Fibroblast of skin of left quadriceps (primary cell): Measurements from ENCODE around the gene ZFPM1.
"Not testable (repeated sequence)": the region's sequence is repeated elsewhere in the genome, so short reads cannot be mapped to it uniquely, and the experiment has no call there.

Experiments
- DNase-seq, 2 experiments: peaks; one replicate each; pipeline ENCODE4 v3.0.0-alpha.2; 2013; ENCODE audit warnings: low read depth in 2 of 2

Gene ZFPM1

DNA sequence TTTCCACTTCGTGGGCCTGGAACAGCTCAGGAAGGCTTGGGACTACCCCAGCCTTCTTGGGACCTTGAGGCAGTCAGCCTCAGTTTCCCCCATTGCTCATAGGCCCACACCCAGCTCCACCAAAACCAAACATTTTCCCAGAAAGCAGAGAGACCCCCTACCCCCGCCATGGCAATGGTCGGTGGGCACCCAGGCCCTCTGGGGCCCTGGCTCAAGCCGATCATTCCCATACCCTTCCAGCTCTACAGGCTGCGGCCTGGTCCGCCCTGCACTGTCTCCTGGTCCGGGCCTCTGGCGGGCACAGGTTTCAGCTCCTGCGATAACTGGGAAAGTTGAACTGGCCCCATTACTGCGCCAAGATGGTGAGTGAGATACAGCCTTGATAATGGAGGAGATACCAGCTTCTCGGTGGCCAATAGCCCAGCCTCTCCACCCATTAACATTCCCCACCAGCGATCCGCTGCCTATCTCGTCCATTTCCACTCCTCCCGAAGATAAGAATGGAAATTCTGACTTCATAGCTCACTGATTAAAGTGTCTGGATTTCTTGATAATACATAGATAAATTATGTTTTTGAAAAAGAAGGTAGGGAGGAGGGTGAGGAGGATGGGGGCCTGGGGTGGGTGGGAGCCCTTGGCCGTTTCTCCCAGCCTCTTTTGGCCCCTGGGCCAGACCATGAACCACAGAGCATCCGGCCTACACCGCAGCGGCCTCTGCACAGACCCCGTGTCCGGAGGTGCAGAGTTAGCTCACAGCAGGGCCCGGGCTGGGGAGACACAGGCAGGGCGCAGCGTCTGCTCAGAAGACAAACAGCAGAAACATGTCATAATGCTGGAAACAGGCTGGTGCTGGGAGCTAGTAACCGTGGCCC lies 11.6 kb downstream of the ZFPM1 start:
- no peak for DNase-seq

DNA sequence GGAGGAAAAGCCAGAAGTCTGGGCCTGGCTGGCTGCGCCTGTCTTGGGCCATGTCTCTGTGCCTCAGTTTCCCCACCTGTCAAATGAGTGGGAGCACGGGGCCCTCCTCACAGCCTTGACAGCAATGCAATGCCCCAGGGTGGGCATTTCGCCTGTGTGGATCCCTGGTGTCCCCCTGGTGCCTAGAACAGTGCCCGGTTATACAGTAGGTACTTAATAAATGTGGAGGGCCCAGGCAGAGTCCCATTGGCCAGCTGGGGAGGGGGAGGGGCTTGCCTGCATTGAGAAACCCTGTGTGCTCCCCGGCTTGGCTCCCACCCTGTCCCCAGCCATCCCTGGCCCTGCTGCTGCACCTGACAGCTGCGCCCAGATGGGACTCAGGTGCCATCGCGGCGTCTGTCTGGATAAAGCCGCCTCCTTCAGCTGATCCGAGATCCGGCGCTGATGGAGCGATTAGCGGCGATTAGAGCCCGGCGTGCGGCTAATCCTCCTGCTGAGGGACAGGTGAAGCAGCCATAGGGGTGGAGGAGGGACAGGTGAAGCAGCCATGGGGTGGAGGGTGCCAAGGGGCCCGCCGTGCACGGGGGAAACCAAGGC lies 12.4 kb downstream of the ZFPM1 start:
- no peak for DNase-seq

DNA sequence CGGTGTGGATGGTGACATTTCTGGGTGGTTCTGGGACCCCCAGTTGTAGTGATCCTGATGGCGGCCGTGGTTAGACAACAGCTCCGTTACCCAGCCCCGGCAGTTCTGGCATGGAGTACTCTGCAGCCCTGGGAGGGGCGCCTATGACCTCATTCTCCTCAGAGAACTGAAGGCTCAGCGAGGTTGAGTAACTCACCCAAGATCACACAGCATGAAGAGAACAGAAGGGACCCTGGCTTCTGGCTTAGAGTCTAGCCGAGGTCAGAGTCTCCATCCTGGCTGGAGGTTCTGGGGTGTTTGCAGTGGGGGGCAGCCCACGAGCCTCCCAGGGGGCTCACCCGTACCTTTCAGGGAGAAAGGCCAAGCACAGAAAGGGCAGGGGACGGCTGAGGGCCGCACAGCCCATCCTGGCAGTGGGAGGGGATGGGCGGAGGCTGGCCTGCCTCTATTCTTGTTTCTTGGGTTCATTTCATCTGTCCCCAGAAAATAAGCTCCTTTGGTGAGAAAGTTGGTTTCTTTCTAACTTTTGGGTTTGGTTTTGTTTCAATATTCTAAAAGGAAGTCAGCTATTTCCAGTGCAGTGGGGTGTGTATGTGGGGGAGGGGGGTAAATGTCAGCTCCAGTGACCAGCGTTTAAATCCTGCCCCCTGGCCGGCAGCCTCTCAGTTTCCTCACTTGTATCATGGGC lies 13.2 kb downstream of the ZFPM1 start:
- DNase-seq = no peak

DNA sequence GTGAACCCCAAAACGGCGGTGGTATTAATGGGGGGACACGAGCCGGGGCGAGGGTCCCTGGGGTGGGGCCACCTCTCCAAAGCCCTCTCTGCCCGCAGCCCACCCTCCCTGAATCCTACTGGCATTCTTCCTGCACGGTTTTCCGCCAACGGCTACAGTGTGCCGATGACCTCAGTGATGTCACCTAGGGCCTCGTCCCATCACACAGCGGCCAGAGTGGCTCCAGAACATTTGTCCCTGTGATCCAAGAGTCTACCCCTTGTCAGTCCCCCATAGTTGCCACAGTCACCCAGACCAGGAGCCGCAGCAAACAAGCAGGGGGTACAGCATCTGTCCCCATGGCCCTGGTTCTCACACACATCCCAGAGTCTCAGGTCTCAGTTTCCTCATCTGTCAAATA lies 13.9 kb downstream of the ZFPM1 start:
- DNase-seq = no peak

DNA sequence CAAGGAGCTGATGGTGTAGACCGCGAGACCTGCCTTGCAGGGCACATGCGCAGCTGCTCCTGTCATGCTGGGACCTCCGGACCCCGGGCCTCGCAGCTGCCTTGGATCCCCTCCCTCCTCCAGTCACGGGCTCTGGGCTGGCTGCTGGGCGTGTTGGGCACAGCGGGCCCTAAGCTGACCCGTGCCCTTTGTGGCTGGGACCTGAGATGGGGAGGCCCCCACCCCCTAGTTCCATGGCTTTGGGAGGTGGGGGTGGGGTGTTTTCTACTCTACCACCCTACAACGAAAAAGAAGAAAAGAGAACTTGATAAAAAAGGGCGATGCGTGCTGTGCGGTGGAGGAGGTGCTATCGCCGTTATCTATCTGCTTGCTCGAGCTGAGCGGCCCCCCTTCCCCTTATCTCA lies 14.5 kb downstream of the ZFPM1 start:
- no peak for DNase-seq

DNA sequence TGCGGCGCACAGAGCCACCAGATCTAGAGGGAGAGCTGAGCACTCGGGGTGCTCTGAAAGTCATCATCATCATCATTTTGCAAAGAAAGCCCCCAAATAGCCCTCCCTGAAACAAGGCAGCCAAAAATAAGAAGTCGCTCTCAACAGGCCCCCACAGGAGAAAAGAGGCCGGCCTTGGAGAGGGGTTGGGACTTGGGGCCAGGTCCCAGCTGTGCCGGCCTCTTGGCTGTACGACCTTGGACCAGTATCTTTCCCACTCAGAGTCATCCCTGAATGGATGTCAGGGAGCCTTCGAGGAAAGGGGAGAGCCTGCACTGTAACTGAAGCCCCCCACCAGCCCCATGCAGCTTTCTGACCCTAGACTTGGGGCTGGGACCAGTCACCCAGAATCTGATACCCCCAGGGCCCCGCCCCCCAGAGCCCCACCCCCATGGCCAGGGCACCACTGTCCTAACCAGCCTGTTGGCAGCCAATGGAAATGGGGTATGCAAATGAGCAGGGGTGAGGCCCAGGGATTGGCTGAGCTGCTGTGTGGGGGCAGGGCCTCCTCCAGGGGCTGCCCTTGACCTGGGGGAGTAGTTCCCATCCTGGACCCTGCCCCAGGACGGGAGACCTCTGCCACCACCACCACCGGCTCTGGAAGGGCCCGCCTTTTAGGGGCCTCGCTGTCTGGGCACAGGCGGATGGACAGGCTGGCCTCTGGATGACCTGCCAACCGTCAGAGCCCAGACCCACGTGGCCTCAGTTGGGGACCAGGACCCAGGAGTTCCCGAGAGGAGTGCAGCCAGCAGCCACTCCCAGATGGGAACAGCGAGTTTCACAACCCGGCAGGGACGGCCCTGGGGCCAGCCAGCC lies 15.4 kb downstream of the ZFPM1 start:
- no peak for DNase-seq

DNA sequence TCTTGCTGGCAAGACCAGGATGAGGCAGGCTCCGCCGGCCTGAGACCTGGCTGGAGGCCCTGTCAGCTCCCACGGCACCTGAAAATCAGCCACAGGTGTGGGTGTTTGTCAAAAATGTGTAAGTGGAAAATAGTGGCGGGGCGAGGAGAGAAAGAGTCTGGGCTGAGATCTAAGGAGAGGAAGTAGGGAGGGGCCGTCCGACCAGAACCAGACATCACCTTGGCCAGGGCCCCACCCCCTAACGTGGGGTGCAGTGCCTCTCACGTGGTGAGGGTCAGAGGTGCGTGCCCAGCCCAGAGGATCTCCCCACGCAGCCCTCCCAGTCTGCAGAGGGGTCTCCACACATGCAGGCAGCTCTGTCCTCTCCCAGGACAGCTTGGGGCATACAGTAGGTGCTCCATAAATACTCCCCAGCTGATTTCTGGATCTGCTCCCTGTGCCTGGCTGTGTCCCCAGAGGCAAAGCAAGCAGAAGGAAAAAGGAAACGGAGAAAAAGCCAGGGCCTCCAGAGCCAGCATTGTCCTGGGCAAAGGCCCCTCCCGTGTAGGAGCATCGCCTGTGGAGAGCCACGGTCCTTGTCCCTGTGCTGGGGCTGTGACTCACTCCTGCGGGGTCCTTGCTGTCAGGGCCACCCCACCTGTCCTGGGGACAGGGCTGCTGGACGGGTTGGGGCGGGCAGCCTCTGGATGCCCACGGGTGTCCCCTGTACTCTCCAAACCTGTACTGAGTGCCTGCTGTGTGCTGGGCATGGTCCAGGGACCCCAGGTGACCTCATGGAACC lies 16.7 kb downstream of the ZFPM1 start:
- no peak for DNase-seq

DNA sequence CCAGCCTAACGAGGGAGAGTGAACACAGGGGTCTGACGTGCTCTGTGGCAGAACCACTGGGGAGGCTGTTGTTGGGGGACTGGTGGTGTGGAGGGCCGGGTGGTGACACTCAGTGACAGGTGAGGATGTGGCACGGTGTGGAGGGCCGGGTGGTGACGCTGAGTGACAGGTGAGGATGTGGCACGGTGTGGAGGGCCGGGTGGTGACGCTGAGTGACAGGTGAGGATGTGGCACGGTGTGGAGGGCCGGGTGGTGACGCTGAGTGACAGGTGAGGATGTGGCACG lies 17.3 kb downstream of the ZFPM1 start:
- not testable (repeated sequence) for DNase-seq

DNA sequence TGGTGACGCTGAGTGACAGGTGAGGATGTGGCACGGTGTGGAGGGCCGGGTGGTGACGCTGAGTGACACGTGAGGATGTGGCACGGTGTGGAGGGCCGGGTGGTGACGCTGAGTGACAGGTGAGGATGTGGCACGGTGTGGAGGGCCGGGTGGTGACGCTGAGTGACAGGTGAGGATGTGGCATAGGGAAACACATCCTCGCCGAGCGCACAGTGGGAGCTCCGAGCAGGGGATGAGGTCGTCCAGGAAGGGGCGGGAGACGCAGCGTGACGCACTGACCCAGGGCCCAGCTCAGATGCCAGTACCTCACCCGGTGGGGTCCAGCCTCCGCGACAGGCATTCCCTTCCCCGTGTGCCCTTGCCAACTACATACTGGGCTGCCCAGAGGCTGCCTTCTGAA lies 17.6 kb downstream of the ZFPM1 start:
- DNase-seq = not testable (repeated sequence)

DNA sequence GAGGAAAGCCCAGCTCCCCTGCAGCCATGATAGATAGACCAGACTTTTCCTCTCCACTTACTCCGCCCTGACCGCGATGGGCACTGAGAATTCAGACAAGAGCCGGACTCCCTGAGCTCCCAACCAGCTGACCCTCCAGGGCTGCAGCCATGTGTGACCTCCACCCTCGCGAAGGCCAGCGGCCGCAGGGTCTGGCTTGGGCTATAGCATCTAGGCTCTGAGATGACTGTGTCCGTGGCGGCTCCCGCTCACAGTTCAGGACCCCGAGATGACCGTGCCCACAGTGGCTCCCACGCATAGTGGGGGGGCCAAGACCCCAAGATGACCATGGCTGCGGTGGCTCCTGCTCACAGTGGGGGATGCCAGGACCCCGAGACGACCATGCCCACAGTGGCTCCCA lies 18.0 kb downstream of the ZFPM1 start:
- DNase-seq = no peak

DNA sequence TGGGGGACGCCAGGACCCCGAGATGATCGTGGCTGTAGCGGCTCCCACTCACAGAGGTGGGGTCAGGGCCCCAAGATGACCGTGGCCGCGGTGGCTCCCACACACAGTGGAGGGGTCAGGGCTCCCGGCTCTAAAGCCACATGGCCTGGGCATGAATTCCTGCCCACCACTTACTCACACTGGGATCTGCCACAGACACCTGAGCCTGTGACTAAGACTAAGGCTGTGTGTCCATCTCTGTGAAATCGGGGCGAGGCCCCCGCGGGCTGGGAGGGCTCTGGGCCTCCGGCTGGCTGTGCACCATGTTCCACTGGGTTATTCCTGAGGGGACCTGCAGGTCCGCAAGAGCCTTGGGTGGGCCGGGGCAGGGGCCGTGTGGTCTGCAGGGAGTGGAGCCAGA lies 18.5 kb downstream of the ZFPM1 start:
- DNase-seq = no peak

DNA sequence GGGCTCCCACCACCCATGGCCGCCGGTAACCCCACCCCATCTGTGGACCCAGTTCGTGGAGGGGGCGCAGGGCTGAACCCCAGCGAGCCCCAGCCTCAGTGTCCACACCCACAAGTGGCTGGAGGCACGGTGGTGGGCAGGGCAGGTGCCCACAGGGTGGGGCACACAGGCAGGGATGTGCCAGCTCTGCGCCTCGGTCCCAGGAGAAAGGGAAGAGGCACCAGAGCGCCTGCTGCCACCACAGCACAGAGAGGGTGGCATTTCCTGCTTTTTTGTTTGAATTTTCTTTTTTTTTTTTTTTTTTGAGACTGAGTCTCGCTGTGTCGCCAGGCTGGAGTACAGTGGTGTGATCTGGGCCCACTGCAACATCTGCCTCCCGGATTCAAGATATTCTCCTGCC lies 19.0 kb downstream of the ZFPM1 start:
- no peak for DNase-seq

DNA sequence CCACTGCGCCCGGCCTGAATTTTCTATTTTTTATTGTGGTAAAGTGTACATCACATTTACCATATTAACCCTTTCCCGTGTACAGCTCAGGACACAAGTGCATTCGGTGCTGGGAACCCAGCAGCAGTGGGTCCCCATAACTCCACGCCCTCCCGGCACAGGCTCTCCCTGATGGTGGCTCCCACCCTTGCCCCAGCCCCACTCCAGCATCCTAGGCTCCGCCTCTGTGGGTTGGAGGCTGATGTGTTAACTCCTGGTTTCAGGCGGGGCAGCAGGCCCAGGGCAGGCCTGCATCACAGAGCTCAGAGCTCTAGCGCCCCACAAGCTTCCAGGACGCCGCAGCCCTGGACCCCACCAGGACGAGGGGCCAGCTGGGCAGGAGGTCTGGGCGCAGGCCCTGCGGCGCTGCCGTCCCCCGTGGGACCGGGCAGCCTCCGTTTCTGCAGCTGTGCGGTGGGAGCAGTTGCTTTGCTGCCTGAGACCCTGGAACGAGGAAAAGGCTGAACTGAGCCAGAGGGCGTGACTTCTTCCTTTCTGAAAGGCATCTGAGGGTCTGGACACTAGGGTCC lies 19.6 kb downstream of the ZFPM1 start:
- no peak for DNase-seq

DNA sequence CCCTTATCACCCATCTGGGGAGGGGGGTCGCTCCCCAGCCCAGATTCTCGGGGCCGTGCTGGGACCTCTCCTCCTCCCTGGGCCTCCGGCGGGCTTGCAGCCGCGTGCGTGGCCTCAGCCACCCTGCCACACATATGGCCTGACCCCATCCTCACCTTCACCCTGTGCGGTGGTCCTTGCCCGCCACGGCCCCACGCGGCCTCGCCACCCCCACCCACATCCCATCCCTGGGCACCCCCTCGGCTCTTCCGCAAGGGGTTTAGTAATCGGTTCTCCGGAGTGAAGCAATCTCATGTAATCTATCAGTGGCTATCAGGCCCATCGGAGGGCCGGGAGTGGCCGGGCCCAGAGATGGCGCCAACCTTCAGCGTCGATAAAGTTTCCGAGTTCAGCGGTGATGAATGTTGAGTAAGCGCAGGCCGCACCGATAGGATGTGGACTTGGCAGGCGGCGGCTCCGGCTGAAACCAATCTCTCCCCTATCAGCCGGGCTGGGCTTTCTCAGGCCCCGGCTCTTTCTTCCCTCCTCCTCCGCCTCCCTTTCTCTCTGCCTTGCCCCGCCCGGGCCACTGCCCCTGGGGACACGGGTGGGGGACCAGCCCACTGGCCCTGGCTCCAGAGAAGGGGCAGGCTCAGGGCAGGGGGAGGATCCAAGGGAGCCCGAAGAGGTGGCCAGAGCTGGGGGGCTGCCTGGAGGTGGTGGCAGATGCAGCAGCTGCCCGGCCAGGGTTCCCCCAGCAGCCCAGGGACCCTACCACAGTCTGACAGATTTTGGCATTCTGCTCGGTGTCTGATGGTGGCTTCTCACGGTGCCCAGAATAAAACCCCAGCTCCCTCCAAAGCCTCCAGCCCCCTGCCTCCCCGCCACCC lies 20.8 kb downstream of the ZFPM1 start:
- no peak for DNase-seq

DNA sequence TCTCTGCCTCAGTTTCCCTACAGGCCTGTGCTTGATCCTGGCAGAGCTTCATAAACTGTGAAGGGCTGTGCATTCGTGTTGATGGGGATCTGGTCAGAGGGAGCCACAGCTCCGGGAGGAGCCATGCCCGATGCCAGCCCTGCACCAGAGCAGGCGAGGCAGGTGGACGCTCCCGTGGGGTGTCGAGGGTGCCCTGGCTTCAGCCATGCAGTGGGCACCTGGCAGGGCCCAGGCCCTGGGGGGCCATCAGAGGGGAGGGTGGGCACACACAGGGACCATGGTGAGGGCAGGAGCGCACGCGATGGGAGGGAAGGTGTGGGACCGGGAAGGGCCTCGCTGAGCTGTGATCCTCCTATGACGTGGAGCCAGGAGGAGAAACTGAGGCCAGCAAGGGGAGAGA lies 22.0 kb downstream of the ZFPM1 start:
- DNase-seq = no peak

DNA sequence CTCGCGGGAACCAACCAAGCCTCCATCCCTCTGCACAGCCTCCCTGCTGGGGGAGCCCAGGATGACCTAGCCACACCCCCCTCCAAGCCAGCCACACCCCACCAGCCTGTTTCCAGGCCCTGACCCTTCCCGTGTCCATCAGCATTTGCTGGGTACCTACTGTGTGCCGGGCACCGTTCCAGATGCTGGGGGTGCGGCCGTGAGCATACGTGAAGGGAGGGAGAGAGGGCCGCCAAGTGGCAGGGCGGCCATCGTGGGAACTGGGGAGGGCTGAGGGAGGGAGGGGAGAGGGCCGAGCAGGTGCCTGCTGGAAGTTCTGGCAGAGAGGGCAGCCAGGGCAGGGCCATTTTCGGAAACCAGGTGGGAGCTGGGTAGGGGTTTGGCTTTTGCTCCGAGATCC lies 23.1 kb downstream of the ZFPM1 start:
- DNase-seq = no peak

DNA sequence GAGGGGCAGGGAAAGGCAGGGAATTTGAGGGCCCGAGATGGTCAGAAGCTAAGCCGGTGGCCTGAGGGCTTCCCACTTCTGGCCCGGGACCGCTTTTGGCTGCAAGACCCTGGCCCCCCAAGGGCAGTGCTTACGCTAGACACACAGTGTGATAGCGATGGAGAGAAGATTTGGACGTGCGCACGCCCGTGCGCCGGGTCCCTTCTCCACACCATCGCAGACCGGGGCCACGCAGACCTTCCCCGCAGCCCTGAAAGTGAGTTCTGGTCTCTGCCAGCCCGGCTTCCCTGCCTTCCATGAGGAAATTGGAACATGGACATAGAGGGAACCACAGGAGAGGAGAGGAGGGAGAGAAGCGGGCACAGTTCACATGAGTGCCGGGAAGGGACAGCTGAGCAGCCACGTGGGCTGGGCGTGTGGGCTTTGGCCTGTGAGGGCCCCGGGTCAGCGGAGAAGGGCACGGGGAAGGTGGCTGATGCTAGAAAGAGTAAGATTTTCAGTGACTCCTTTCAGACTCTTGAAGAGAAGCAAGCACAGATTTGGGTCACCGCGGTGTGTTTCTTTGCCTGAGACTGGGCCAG lies 23.8 kb downstream of the ZFPM1 start:
- no peak for DNase-seq

DNA sequence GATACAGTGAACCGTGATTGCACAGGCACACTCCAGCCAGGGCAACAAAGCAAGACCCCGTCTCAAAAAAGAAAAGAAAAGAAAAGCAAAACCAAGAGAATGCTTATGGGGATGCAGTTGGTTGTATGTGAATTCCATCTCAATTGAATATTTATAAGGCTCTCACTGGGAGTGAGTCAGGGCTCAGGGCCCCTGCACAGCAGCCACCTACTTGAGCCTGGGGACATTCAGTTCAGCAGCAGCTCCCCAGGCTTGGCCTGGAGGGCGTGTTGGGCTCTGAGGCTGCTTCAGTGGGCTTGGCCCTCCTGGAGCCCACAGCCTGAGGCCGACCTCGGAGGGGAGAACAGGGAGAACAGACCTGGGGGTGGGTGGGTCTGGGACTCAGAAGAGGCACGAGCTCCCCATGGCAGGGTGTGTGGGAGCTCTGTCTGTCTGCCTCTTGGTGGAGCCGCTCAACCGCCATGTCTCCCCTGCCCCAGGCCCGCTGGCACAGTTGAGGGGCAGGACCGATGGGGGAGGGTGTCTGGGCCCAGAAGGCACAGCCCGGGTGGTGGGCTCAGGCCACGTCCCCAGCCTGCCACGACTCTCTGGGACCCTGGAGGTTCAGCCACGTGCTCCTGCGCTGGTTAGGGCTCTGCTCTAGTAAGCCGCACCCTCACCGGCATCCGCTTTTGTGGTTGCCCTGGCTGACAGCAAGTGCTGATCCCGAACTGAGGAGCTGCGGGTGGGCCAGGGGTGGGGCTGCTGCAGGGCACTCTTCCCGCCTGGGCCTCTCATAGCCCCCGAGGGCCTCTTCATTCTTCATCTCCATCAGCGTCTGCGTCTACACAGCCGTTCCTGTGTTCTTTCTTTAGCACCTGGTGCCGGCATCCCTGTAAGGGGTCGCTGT lies 24.8 kb downstream of the ZFPM1 start:
- no peak for DNase-seq
